K562 (cell line): ENCODE measurements around the gene B4GALNT4. TPM values are rescaled to one million over a fixed set of nuclear protein-coding genes. Genes with fewer than 3 reads are reported as not detected.

Experiments used
- CHCHD3 ChIP-seq: fragments of 250-450 bp; sonication (Bioruptor Pico); IDR thresholded peaks from 2 replicates; pipeline ENCODE4 v2.1.2; 2022; ENCODE audit warnings: mild to moderate bottlenecking
- CREB1 ChIP-seq, 2 experiments: sonication (generic) in 1 of 2; formaldehyde crosslinking in 1 of 2; IDR thresholded peaks; 2 replicates each; pipeline versions ENCODE4 v1.6.1 to v1.8.0; 2012 to 2022; ENCODE audit warnings: inconsistent platforms in 1 of 2, mild to moderate bottlenecking in 1 of 2, missing genetic modification reagents in 1 of 2, moderate library complexity in 1 of 2
- ESRRB ChIP-seq: fragments of 250-450 bp; sonication (Bioruptor Pico); IDR thresholded peaks from 2 replicates; pipeline ENCODE4 v1.5.0; 2020; ENCODE audit warnings: mild to moderate bottlenecking, moderate library complexity, borderline replicate concordance
- FOS ChIP-seq: IDR thresholded peaks from 3 replicates; pipeline ENCODE4 v1.6.1; 2011; ENCODE audit not compliant: insufficient read length; ENCODE audit errors: extremely low read depth
- FOXA3 ChIP-seq, 2 experiments: fragments of 450-650 bp in 1 of 2; sonication (generic) in 1 of 2; formaldehyde crosslinking; IDR thresholded peaks in 1 of 2; conservative IDR thresholded peaks in 1 of 2; 2 replicates each; pipeline versions ENCODE4 v1.4.0 to v1.8.0; 2020 to 2022; ENCODE audit warnings: mild to moderate bottlenecking in 2 of 2, missing genetic modification reagents in 1 of 2
- HINFP ChIP-seq: fragments of 450-650 bp; conservative IDR thresholded peaks from 2 replicates; pipeline ENCODE4 v1.6.1; 2016; ENCODE audit warnings: missing genetic modification characterization, low read depth, mild to moderate bottlenecking, control low read depth, missing compliant biosample characterization
- HMG20B ChIP-seq: fragments of 250-450 bp; sonication (Bioruptor Pico); IDR thresholded peaks from 2 replicates; pipeline ENCODE4 v1.5.0; 2021; ENCODE audit warnings: mild to moderate bottlenecking
- NFIC ChIP-seq: fragments of 450-650 bp; IDR thresholded peaks from 2 replicates; pipeline ENCODE4 v1.6.1; 2017; ENCODE audit warnings: mild to moderate bottlenecking, inconsistent platforms
- PML ChIP-seq: IDR thresholded peaks from 2 replicates; pipeline ENCODE4 v1.6.1; 2012; ENCODE audit warnings: low read length, inconsistent platforms
- RAD51 ChIP-seq: fragments of 450-650 bp; IDR thresholded peaks from 2 replicates; pipeline ENCODE4 v1.7.1; 2016; ENCODE audit warnings: low read depth, mild to moderate bottlenecking, borderline replicate concordance
- SETDB1 ChIP-seq: IDR thresholded peaks from one replicate; pipeline ENCODE4 v1.6.1; 2012; ENCODE audit warnings: low read length, control low read depth, inconsistent platforms
- SMARCB1 ChIP-seq: IDR thresholded peaks from 2 replicates; pipeline ENCODE4 v1.6.1; 2011; ENCODE audit warnings: improper control_type of control experiment, low read depth; ENCODE audit not compliant: insufficient read length
- TCF15 ChIP-seq: fragments of 250-450 bp; sonication (Bioruptor Pico); IDR thresholded peaks from 2 replicates; pipeline ENCODE4 v1.8.0; 2022; ENCODE audit warnings: moderate library complexity, mild to moderate bottlenecking, inconsistent platforms
- TCF3 ChIP-seq: sonication (generic); formaldehyde crosslinking; IDR thresholded peaks from 2 replicates; pipeline ENCODE4 v1.4.0; 2020; ENCODE audit warnings: mild to moderate bottlenecking, missing genetic modification reagents
- TOE1 ChIP-seq, 2 experiments: fragments of 450-650 bp in 1 of 2; sonication (generic) in 1 of 2; formaldehyde crosslinking in 1 of 2; IDR thresholded peaks; 2 replicates each; pipeline versions ENCODE4 v1.7.1 to v1.8.0; 2016 to 2022; ENCODE audit warnings: borderline replicate concordance in 2 of 2, mild to moderate bottlenecking in 2 of 2, antibody characterized with exemption in 1 of 2, inconsistent platforms in 1 of 2, low read depth in 1 of 2, missing genetic modification reagents in 1 of 2, moderate library complexity in 1 of 2
- ZFP36 ChIP-seq: fragments of 150-350 bp; IDR thresholded peaks from 2 replicates; pipeline ENCODE4 v1.6.1; 2018; ENCODE audit warnings: low read length, low read depth; ENCODE audit not compliant: partially characterized antibody
- ZFPM2 ChIP-seq: fragments of 250-450 bp; sonication (Bioruptor Pico); IDR thresholded peaks from 2 replicates; pipeline ENCODE4 v1.5.1; 2022; ENCODE audit warnings: mild to moderate bottlenecking
- ZFX ChIP-seq: sonication (generic); formaldehyde crosslinking; IDR thresholded peaks from 2 replicates; pipeline ENCODE4 v1.8.0; 2022; ENCODE audit warnings: mild to moderate bottlenecking, missing genetic modification reagents, moderate library complexity
- ZNF277 ChIP-seq: fragments of 250-450 bp; sonication (Bioruptor Pico); IDR thresholded peaks from 2 replicates; pipeline ENCODE4 v1.8.0; 2022; ENCODE audit warnings: inconsistent platforms, mild to moderate bottlenecking, moderate library complexity, borderline replicate concordance
- polyA plus RNA-seq, 8 experiments: library from polyadenylated mRNA; depleted of rRNA in 4 of 8; stranded (reverse) in 5 of 8; unstranded in 3 of 8; fragments of >200 nt; fragmentation: Nextera tagmentation in 2 of 8; fragmentation: Illumina TruSeq in 1 of 8; extraction: Ambion mirVana in 2 of 8; extraction: Trizol in 1 of 8; gene quantifications; 2 replicates each; pipeline versions ENCODE4 v1.2.1 to v1.2.3, GENCODE V29; 2011 to 2014; ENCODE audit warnings: inconsistent platforms in 1 of 8, missing spikeins in 1 of 8
- total RNA-seq, 7 experiments: library from RNA; depleted of rRNA in 6 of 7; stranded (reverse); fragments of >200 nt in 6 of 7; fragmentation: Illumina TruSeq in 2 of 7; extraction: Trizol in 2 of 7; gene quantifications; 2 replicates each; pipeline versions ENCODE4 v1.2.1 to v1.2.3, GENCODE V29; 2011 to 2021; ENCODE audit warnings: low replicate concordance in 1 of 7

The B4GALNT4 gene
- total and polyA plus RNA-seq, 9 of the 15 experiments (the other 6 are each of a cell fraction or from before 2014, with no cell fraction given), result 0.20 to 37.1 (median 10.8) TPM; not detected in 1

GRCh38 chr11:394034-394857, 24.9 kb downstream of the B4GALNT4 start, which contains the start of gene PKP3 (continued):
- TF ChIP-seq HINFP (tag) (no peak), ESRRB (no peak), ZFPM2 (CRISPR knock-in tag) (no peak), TOE1 (IDR thresholded peaks at IDR 0.05; ENCODE audit: borderline replicate concordance) (no peak), TOE1 (CRISPR knock-in tag; IDR thresholded peaks at IDR 0.05; ENCODE audit: borderline replicate concordance, low read depth) (no peak), FOS (no peak), CHCHD3 (CRISPR knock-in tag) (no peak), FOXA3 (CRISPR knock-in tag; conservative IDR thresholded peaks at IDR 0.05 in 1 of 2, IDR thresholded peaks at IDR 0.05 in 1 of 2) (no peak), RAD51 (no peak), ZFP36 (peak; percentile 3), TCF15 (CRISPR knock-in tag) (no peak), PML (0 out of 2 replicates have a peak, but pooled peaks have one; percentile 11), CREB1 (IDR thresholded peaks at IDR 0.05) (no peak; the same call in 1 of the 2 replicates), CREB1 (CRISPR knock-in tag; IDR thresholded peaks at IDR 0.05) (no peak; the same call in 1 of the 2 replicates), ZFX (CRISPR knock-in tag) (peak; percentile 99), SETDB1 (no peak), HMG20B (CRISPR knock-in tag) (no peak), NFIC (no peak), TCF3 (0 out of 2 replicates have a peak, but pooled peaks have one; percentile 18), ZNF277 (CRISPR knock-in tag) (no peak), SMARCB1 (no peak)
